Right kidney (tissue), 1 donor: ENCODE measurements around the gene HMCN2.
"Not testable (repeated sequence)": the region's sequence is repeated elsewhere in the genome, so short reads cannot be mapped to it uniquely, and the experiment has no call there.

ENCODE experiments used
- DNase-seq: peaks from one replicate; pipeline ENCODE4 v3.0.0-alpha.2; 2016

The HMCN2 gene

GRCh38 chr9:130263601-130264413 lies 1.8 kb upstream of the HMCN2 start:
- DNase-seq: no peak

- DNase-seq: no peak
These were observed 878 bp upstream of the HMCN2 start for GRCh38 chr9:130264414-130265350.

- peak; percentile 33 for DNase-seq
These were observed 907 bp downstream of the HMCN2 start for GRCh38 chr9:130266236-130267098.

GRCh38 chr9:130267930-130268329 lies 2.4 kb downstream of the HMCN2 start:
- DNase-seq: no peak

GRCh38 chr9:130268521-130269211 lies 3.1 kb downstream of the HMCN2 start:
- no peak for DNase-seq

GRCh38 chr9:130271473-130271872 lies 5.9 kb downstream of the HMCN2 start:
- no peak for DNase-seq

GRCh38 chr9:130275156-130275555 lies 9.6 kb downstream of the HMCN2 start:
- no peak for DNase-seq

- no peak for DNase-seq
These were observed 10.6 kb downstream of the HMCN2 start for GRCh38 chr9:130276121-130276520.

- no peak for DNase-seq
These were observed 11.4 kb downstream of the HMCN2 start for GRCh38 chr9:130276955-130277354.

- DNase-seq: not testable (repeated sequence)
These were observed 12.0 kb downstream of the HMCN2 start for GRCh38 chr9:130277525-130277924.

- no peak for DNase-seq
These were observed 18.1 kb downstream of the HMCN2 start for GRCh38 chr9:130283539-130284248.

- no peak for DNase-seq
These were observed 18.7 kb downstream of the HMCN2 start for GRCh38 chr9:130284249-130284625.

GRCh38 chr9:130284690-130285089 lies 19.1 kb downstream of the HMCN2 start:
- no peak for DNase-seq

- no peak for DNase-seq
These were observed 19.7 kb downstream of the HMCN2 start for GRCh38 chr9:130285271-130285670.

- DNase-seq: no peak
These were observed 20.7 kb downstream of the HMCN2 start for GRCh38 chr9:130286072-130286770.

GRCh38 chr9:130286781-130287428 lies 21.3 kb downstream of the HMCN2 start:
- no peak for DNase-seq

GRCh38 chr9:130287736-130288135 lies 22.2 kb downstream of the HMCN2 start:
- DNase-seq: no peak

GRCh38 chr9:130288393-130288792 lies 22.8 kb downstream of the HMCN2 start:
- no peak for DNase-seq

GRCh38 chr9:130288926-130289690 lies 23.5 kb downstream of the HMCN2 start:
- DNase-seq: no peak
